DMS 273 (cell line): ENCODE measurements around the gene DDR1.
"Not testable (repeated sequence)": the region's sequence is repeated elsewhere in the genome, so short reads cannot be mapped to it uniquely, and the experiment has no call there.

ENCODE experiments used
- DNase-seq: peaks from one replicate; lab custom pipeline; 2025; ENCODE audit not compliant: unreplicated experiment; lab: John Stamatoyannopoulos, UW

Gene DDR1

GRCh38 chr6:30893001-30893591, 8.8 kb downstream of the DDR1 start:
- no peak for DNase-seq

- DNase-seq = no peak
Measured at GRCh38 chr6:30893666-30894065, 9.3 kb downstream of the DDR1 start.

GRCh38 chr6:30894381-30894780, 10.1 kb downstream of the DDR1 start:
- DNase-seq = no peak

GRCh38 chr6:30894935-30895334, 10.6 kb downstream of the DDR1 start:
- no peak for DNase-seq

- DNase-seq = no peak
Measured at GRCh38 chr6:30895343-30895742, 11.0 kb downstream of the DDR1 start.

- no peak for DNase-seq
Measured at GRCh38 chr6:30896541-30896940, 12.2 kb downstream of the DDR1 start.

- no peak for DNase-seq
Measured at GRCh38 chr6:30897882-30898281, 13.6 kb downstream of the DDR1 start.

- no peak for DNase-seq
Measured at GRCh38 chr6:30898750-30899360, 14.5 kb downstream of the DDR1 start.

GRCh38 chr6:30900863-30901417, 16.6 kb downstream of the DDR1 start:
- DNase-seq = no peak

GRCh38 chr6:30901436-30901835, 17.1 kb downstream of the DDR1 start:
- no peak for DNase-seq

- not testable (repeated sequence) for DNase-seq
Measured at GRCh38 chr6:30902196-30902595, 17.9 kb downstream of the DDR1 start.

- no peak for DNase-seq
Measured at GRCh38 chr6:30902709-30903108, 18.4 kb downstream of the DDR1 start.

- no peak for DNase-seq
Measured at GRCh38 chr6:30903236-30903635, 18.9 kb downstream of the DDR1 start.

GRCh38 chr6:30907290-30907757, 23.0 kb downstream of the DDR1 start:
- not testable (repeated sequence) for DNase-seq

- DNase-seq = peak; percentile 100
Measured at GRCh38 chr6:30907758-30908591, 23.7 kb downstream of the DDR1 start, which contains the start of gene GTF2H4. Gene GTF2H4, plus strand, starts transcription at chr6:30908207.

- DNase-seq = no peak
Measured at GRCh38 chr6:30908700-30909099, 24.4 kb downstream of the DDR1 start.

GRCh38 chr6:30910473-30910872, 26.2 kb downstream of the DDR1 start:
- not testable (repeated sequence) for DNase-seq

- DNase-seq = no peak
Measured at GRCh38 chr6:30912746-30913520, 28.6 kb downstream of the DDR1 start.

- no peak for DNase-seq
Measured at GRCh38 chr6:30913721-30914075, 29.4 kb downstream of the DDR1 start.

GRCh38 chr6:30914076-30914853, 29.9 kb downstream of the DDR1 start, which contains the start of gene VARS2:
Gene VARS2, plus strand, starts transcription at chr6:30914238. Its CDS starts 599 bp downstream, at chr6:30914837.
- DNase-seq = peak; percentile 94
